T-helper 2 cell treated with Interferon-gamma antibody and Interleukin-4, amounts not matched to agents 5 μg/mL and 100 μg/mL, for 36 hours (primary cell): ENCODE data around the gene MOXD1.

ENCODE experiments used
- DNase-seq: peaks from one replicate; pipeline ENCODE4 v3.0.0; 2021; ENCODE audit warnings: low spot score
- H3K27ac Mint-ChIP-seq: one replicate; pipeline ENCODE4 v1.8.0; 2021; ENCODE audit warnings: mild to moderate bottlenecking, mixed read lengths
- H3K27me3 Mint-ChIP-seq: one replicate; pipeline ENCODE4 v1.8.0; 2021; ENCODE audit warnings: low read depth, mixed read lengths
- H3K36me3 Mint-ChIP-seq: one replicate; pipeline ENCODE4 v1.8.0; 2021; ENCODE audit warnings: low read depth, mixed read lengths
- H3K4me1 Mint-ChIP-seq: one replicate; pipeline ENCODE4 v1.8.0; 2021; ENCODE audit warnings: low read depth, mixed read lengths
- H3K4me3 Mint-ChIP-seq: one replicate; pipeline ENCODE4 v1.8.0; 2022; ENCODE audit warnings: mild to moderate bottlenecking, moderate library complexity, mixed read lengths
- H3K9me3 Mint-ChIP-seq: one replicate; pipeline ENCODE4 v1.8.0; 2021; ENCODE audit warnings: mixed read lengths

The MOXD1 gene

DNA sequence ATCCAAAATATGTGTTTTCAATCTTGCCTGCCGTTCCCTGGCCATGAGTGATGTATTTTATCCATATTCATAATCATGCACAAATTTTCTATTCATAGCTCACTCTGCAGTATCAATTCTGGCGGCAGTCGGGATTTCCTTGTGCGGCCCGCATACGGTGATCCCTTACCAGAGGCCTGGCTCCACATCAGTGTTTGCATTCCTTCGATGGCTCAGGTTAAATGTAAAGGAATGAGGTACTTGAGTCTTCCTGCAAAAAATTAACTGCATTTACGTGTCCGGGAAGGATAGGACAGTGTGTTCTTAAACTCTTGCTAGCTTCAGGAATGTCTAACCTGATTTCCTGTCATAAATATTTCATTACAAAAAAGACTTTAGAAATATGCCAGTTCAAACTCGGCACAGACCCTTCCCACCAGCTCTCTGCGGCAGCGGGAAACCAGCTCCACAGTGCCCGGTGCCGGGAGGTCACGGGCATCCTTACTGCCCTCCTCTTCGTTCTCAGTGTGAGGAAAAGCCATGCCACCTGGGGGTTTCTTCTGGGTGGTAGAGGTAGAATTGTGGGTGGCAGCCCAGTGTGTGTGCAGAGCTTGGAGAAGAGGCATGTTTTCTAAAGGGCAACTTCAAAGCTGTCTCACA, 154.5 kb downstream of the MOXD1 start:
- Mint-ChIP-seq H3K4me3 (no peak overlapping the region), H3K36me3 (no peaks in the 10 kb centered on the region), H3K9me3 (no peaks in the 10 kb centered on the region), H3K27ac (no peak overlapping the region), H3K27me3 (no peaks in the 10 kb centered on the region), H3K4me1 (no peaks in the 10 kb centered on the region)
- DNase-seq, result no peak

DNA sequence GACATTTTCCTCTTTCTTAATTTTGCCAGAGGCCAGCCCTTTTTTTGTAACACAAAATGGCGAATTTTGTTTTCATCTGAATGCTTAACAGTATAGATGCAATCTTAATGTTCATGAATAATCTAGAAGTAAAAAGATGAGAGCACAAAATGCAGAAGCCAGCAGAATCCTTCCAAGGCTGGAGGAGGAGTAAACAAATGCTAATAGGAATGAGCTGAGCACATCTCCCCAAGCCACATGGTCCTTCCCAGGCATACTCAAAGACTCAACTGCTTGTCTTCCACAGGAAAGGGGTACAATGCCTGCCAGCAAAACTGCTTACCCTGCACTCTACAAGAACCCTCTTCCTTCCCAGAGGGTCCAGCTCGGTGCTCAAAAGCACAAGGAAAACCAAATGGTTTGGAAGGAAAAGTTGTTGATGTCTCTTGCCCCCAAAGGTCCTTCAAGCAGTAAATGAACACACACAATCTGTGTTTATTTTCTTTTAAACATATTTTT, 155.1 kb downstream of the MOXD1 start:
- Mint-ChIP-seq H3K4me1 (no peaks in the 10 kb centered on the region), H3K27me3 (no peaks in the 10 kb centered on the region), H3K9me3 (no peaks in the 10 kb centered on the region), H3K27ac (no peak overlapping the region), H3K36me3 (no peaks in the 10 kb centered on the region), H3K4me3 (no peak overlapping the region)
- DNase-seq, result no peak
